ENCODE measurements around the gene ZDHHC5.

ZDHHC5 gene

GRCh38 chr11:57729479-57729878 is 61.6 kb downstream of the ZDHHC5 start:
- no peak overlapping the region for H3K4me3 ChIP-seq (ENCODE audit: low read depth, low read length)
- TF ChIP-seq ZBTB49 (tag by site-specific recombination; IDR thresholded peaks at IDR 0.05; ENCODE audit: low read depth) (no peak), ZNF174 (tag by site-specific recombination; IDR thresholded peaks at IDR 0.05) (no peak), ZNF423 (tag by site-specific recombination; IDR thresholded peaks at IDR 0.05) (no peak), ZNF596 (tag by site-specific recombination; IDR thresholded peaks at IDR 0.05) (no peak), INSM2 (tag by site-specific recombination; IDR thresholded peaks at IDR 0.05) (no peak), ZNF610 (tag by site-specific recombination; IDR thresholded peaks at IDR 0.05; ENCODE audit: borderline replicate concordance) (no peak), ZNF202 (tag by site-specific recombination; IDR thresholded peaks at IDR 0.05; ENCODE audit: borderline replicate concordance) (no peak), ZNF670 (tag by site-specific recombination; IDR thresholded peaks at IDR 0.05; ENCODE audit: low read depth) (no peak), ZNF366 (tag by site-specific recombination; conservative IDR thresholded peaks at IDR 0.05) (no peak), ZNF510 (tag by site-specific recombination; IDR thresholded peaks at IDR 0.05; ENCODE audit: insufficient replicate concordance) (no peak), ZNF48 (tag by site-specific recombination; IDR thresholded peaks at IDR 0.05) (no peak), ZNF404 (tag by site-specific recombination; IDR thresholded peaks at IDR 0.05) (no peak), ZNF843 (tag by site-specific recombination; IDR thresholded peaks at IDR 0.05) (no peak), REST (tag by site-specific recombination; IDR thresholded peaks at IDR 0.05) (no peak), ZNF626 (tag by site-specific recombination; IDR thresholded peaks at IDR 0.05) (no peak), ZNF621 (tag by site-specific recombination; IDR thresholded peaks at IDR 0.05) (no peak), ZNF654 (tag by site-specific recombination; IDR thresholded peaks at IDR 0.05; ENCODE audit: low read depth) (no peak), ZFHX2 (tag by site-specific recombination; conservative IDR thresholded peaks at IDR 0.05) (no peak), OVOL3 (tag by site-specific recombination; IDR thresholded peaks at IDR 0.05) (no peak)
- TF ChIP-seq, protein P1, sequence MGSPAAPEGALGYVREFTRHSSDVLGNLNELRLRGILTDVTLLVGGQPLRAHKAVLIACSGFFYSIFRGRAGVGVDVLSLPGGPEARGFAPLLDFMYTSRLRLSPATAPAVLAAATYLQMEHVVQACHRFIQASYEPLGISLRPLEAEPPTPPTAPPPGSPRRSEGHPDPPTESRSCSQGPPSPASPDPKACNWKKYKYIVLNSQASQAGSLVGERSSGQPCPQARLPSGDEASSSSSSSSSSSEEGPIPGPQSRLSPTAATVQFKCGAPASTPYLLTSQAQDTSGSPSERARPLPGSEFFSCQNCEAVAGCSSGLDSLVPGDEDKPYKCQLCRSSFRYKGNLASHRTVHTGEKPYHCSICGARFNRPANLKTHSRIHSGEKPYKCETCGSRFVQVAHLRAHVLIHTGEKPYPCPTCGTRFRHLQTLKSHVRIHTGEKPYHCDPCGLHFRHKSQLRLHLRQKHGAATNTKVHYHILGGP (tag by site-specific recombination; IDR thresholded peaks at IDR 0.05) = no peak
- H3K4me1 ChIP-seq (ENCODE audit: control insufficient read depth, insufficient read depth, low read length) = no peaks in the 10 kb centered on the region
- no peak overlapping the region for H3K27ac ChIP-seq (ENCODE audit: extremely low read depth, low read depth, low read length)
- ChIA-PET CTCF (no interaction called here), POLR2A (no interaction called here)
- no peaks in the 10 kb centered on the region for H3K9me3 ChIP-seq (ENCODE audit: control insufficient read depth, insufficient read depth, low read depth, low read length)
- no peaks in the 10 kb centered on the region for H3K36me3 ChIP-seq (ENCODE audit: control insufficient read depth in 2 of 2, insufficient read depth in 1 of 2, low read length in 2 of 2)

Measured in HEK293 (cell line).